Body of pancreas (tissue), 4 donors: ENCODE measurements around the gene SART3.

Source experiments
- POLR2A ChIP-seq, 3 donors: fragments of 450-650 bp; IDR thresholded peaks; one replicate each; pipeline ENCODE4 v1.6.1; 2016; ENCODE audit warnings: antibody characterized with exemption in 3 of 3, mild to moderate bottlenecking in 2 of 3
- TF ChIP-seq, protein P1 (sequence below), 7 experiments: fragments of 450-650 bp in 4 of 7; fragments of 200-600 bp in 3 of 7; sonication (generic) in 3 of 7; IDR thresholded peaks; one replicate each; pipeline ENCODE4 v1.5.1; 2016 to 2019; ENCODE audit warnings: antibody characterized with exemption in 7 of 7

DNA sequence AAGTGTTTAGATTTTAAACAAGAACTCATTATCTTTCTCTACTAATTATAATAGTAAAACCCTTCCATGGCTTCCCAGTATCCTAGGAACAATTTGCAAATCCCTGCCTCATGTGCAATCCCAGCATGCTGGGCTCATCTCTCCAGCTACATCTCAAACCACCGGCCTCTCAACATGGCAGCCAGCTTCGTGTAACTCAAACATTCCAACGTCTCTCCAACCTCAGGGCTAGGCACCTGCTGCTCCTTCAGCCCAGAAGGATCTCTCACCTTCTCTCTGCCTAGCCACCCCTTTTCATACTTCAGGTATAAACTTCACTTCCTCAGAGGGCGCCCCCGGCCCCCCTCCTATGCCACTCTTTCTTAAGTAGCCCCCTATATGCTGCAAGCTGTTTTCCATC lies 7.2 kb downstream of the SART3 start:
- TF ChIP-seq, protein P1, sequence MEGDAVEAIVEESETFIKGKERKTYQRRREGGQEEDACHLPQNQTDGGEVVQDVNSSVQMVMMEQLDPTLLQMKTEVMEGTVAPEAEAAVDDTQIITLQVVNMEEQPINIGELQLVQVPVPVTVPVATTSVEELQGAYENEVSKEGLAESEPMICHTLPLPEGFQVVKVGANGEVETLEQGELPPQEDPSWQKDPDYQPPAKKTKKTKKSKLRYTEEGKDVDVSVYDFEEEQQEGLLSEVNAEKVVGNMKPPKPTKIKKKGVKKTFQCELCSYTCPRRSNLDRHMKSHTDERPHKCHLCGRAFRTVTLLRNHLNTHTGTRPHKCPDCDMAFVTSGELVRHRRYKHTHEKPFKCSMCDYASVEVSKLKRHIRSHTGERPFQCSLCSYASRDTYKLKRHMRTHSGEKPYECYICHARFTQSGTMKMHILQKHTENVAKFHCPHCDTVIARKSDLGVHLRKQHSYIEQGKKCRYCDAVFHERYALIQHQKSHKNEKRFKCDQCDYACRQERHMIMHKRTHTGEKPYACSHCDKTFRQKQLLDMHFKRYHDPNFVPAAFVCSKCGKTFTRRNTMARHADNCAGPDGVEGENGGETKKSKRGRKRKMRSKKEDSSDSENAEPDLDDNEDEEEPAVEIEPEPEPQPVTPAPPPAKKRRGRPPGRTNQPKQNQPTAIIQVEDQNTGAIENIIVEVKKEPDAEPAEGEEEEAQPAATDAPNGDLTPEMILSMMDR (IDR thresholded peaks at IDR 0.05), result no peak
- TF ChIP-seq POLR2A (IDR thresholded peaks at IDR 0.05), result no peak
